Stimulated activated CD8-positive, alpha-beta memory T cell treated with anti-CD3 and anti-CD28 coated beads, Interleukin-2, amount 100 ng/mL, for 1 hour (primary cell): Measurements from ENCODE around the gene NPAS4.
"Not testable (repeated sequence)": the region's sequence is repeated elsewhere in the genome, so short reads cannot be mapped to it uniquely, and the experiment has no call there.

Source experiments
- DNase-seq, 2 donors: peaks; one replicate each; pipeline ENCODE4 v3.0.0-alpha.2; 2020; ENCODE audit warnings: low read depth in 2 of 2

NPAS4 gene

DNA sequence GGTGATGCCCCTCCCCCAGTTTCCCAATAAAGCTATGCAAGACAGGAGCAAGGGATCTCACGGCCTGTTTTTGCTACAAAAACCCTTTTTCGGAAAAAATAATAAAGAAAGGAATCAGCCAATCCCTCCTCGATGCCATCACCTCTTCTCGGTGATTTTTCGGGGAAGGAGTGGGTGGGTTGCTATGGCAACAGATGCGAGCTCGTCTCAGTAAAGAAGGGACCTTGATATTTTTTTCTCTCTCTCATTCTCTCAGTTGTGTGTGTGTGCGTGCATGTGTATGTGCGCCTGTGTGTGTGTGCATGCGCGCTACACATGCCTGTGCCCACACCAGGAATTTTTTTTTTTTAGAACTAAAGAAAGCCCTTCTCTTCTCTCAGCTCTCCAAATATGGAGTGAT is 3.8 kb upstream of the NPAS4 start:
- DNase-seq: no peak

DNA sequence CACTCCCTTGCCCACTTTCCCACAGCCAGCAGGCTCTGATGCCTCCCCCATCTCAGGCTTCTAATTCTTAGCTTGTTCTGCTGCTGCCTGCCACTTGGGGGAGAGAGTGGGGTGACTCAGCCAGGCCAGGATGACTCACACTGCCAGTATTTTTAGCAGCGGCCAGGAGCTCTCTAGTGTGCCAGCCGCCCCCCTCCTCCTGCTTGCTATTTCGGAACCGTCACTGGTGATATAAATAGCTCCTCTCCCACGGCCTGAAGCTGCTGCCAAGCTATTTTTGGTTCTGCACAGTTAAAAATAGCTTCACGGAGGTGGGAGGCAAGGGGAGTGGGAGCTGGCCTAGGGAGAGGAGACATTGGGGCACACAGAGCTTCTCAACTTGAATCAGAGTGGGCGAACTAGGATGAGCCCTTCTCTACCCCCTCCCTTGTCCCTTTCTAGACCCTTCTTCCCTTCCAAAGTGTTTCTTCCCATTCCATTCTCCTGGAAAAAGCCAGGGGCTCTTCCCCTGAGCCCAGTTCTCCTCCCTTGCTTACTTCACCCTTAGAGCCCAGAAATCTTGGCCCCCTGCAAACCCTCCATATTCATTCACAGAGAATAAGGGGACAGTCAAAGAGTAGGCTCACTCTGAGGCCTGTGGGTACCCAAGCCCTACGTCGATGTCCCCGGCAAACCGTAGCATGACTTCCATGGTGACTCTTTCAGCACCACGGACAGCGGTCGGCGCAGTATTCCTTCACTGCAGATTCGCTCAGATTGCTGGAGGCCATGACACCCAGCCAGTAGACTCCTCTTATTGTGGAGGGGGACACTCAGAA is 2.5 kb upstream of the NPAS4 start:
- DNase-seq: peak in 1 of 2 donors; percentile 16

DNA sequence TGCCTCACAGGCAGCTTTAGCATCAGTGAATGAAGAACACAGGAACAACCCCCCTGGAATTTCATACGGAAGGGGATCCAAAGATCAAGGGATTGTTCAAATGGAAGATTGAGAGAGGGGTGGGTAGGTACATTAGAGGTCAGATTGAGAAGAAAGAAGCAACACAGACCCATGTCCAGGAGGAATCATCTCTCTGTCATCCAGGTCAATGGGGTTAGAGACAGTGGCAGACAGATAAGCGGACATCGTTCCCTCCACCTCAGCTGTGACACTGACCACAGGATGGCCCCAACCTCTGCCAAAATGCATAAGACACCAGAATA is 1.9 kb upstream of the NPAS4 start:
- DNase-seq: no peak

DNA sequence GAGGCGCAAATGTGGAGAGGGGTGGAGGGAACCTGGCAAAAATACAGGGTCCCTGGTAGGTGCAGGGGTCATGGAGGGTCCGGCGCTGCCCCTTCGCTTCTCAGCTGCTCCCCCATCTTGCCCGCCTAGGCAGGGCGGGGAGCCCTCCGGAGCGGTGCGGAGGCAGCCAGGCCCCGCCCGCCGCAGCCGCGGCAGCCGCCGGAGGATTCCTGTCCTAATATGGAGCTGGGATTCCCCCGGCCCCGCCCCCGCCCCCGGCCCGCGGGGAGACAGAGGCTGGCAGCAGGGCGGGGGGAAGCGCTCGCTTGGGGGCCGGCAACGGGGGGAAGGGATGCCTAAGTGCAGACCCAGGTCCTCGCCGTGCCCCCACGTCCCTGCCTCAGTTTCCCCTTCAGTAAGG is 1.0 kb upstream of the NPAS4 start:
- DNase-seq: no peak

DNA sequence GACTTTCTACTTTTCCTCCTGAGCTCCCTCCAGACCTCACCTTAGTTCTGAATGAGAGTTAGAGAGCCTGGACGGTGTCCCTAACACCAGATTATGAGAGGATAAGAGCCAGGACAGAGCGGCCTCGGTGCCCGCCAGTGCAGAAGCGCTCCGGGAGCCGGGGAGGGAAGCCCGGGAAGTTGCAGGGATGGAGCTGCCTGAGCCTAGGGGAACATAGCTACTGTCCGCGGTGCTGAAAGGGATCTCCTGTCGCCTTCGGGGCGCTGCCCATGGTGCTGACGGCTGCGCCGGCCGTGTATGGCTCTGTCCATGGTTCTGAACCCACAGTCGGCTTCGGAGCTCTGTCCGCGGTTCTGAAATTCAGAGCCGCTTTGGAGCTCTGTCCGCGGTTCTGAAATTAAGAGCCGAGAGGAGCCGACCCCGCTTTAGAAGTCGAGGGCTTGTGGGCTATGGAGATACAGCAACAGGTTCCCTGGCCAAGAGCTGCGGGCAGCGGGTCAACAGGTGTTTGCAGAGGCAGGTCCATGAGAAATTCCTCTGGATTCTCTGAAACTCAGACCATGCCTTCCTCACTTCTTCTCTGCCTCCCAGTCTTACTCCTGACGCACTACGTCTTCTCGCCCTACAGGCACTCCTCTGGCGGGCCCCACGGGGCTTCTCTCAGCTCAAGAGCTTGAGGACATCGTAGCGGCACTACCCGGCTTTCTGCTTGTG is 814 bp downstream of the NPAS4 start:
- DNase-seq: peak; percentile 75 to 82

DNA sequence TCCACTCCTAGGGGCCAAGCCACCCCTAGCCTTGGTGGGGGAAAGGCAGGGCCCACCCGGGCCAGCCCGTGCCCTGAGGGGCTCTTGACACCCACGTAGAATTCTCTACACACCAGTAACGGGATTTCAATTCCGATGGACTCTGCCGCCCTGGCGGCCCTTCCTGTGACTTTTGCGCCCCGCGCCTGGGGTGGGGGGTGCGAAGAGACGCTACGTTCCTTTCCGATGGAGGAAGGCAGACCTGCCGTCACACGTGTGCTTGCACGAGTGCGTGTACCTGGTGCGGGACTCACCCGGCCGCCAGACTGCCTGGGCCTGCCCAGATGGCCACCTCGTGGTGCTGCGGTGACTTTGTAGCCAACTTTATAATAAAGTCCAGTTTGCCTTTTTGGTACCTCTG is 5.5 kb downstream of the NPAS4 start:
- DNase-seq: no peak

DNA sequence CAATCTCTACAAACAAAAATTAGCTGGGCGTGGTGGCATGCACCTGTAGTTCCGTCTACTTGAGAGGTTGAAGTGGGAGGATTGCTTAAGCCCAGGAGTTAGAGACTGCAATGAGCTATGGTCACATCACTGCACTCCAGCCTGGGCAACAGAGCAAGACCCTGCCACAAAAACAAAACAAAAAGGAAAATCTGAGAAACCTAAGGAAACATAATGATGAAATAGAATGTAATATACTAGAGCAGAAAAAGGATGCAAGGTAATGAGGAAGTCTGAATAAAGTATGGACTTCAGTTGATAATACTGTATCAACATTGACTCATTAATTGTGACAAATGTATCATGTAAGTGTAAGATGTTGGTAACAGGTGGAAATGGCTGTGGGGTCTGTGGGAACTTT is 8.1 kb downstream of the NPAS4 start:
- DNase-seq: no peak

DNA sequence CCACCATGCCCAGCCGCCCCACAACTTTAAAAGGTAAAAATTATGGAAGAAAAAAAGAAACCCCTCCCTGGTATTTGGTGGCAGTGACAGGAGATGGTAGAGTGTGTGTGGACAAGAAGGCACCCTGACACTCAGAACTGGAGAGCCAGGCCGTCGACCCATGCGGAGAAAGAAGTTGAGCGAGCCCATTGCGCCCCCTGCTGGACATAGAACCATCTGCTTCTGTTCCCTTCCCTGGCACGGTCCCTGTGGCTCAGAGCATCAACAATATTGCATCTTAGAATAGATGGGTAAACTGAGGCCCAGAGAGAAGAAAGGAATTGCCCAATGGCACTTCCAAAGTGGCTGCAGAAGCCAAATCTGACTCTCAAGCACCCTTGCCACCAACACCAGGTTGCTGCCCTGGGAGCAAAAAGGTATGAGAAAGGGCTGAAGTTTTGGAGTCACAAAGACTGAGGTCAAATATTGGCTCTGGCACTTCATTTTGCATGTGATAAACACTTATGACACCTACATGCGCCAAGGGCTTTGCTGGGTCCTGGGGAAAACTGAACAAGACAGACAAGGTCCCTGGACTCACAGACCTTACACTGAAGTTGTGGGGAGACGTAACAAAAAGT is 9.3 kb downstream of the NPAS4 start:
- peak; percentile 55 to 62 for DNase-seq

DNA sequence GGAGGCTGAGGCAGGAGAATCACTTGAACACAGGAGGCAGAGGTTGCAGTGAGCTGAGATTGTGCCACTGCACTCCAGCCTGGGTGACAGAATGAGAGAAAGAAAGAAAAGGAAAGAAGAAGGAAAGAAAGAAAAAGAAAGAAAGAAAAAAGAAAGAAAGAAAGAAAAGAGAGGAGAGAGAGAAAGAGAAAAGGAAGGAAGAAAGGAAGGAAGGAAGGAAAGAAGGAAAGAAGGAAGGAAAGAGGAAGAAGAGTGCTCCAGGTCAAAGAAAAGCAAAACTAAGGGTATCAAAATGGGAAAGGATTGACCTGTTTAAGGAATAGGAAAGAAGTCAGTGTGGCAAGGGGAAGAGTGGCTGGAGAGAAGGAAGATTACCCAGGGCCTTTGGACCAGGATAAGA is 10.5 kb downstream of the NPAS4 start:
- not testable (repeated sequence) for DNase-seq

DNA sequence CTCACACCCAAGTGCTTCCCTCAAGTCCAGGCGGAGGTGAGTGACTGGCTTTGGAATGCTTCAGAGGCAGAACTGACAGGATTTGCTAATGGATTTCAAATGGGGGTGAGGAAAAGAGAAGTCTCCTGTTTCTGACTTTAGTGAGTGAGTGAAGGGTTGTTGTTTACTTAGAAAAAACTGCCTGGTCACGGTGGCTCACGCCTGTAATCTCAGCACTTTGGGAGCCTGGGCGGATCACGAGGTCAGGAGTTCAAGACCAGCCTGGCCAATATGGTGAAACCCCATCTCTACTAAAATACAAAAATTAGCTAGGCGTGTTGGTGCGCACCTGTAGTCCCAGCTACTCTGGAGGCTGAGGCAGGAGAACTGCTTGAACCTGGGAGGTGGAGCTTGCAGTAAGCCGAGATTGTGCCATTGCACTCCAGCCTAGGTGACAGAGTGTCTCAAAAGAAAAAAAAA is 11.1 kb downstream of the NPAS4 start:
- DNase-seq: not testable (repeated sequence)

DNA sequence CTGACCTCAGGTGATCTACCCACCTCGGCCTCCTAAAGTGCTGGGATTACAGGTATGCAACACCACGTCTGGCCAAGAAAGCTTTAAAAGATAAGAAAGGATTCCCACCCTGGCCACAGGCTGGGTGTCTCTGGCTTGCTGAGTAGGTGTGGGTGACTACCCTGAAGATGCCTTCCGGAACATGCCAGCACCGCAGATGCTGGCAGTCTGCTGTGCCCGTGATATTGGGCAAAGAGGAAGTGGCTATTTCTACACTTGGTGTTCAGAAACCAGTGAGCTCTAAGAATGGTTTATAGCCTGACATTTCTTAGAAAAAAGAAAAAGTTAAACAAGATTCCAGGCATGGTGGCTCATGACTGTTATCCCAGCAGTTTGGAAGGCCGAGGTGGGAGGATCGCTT is 11.8 kb downstream of the NPAS4 start:
- no peak for DNase-seq

DNA sequence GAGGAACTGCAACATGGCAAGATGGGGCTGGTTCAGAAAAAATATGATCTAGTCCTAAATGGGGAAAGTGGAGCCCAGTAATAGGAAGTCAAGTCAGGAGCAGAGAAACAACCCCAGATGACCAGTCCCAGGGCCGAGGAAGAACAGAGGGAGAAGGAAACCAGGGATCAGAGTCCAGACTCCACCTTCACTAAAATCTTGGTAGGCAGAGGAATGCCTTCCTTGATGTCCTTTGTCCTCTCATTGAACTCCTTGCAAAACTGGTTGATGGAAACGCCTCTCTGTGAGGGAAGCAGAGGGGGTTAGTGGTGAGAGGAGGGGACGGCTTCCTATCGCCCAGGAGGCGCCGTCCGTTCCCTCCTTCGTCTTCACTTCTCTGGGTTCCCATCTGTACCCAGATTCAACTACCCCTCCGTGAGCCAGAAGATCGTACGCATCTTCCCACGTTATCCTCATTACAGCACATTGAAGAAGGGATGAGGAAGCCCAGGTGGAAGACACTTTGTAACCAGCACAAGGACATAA is 17.2 kb downstream of the NPAS4 start:
- DNase-seq: no peak

DNA sequence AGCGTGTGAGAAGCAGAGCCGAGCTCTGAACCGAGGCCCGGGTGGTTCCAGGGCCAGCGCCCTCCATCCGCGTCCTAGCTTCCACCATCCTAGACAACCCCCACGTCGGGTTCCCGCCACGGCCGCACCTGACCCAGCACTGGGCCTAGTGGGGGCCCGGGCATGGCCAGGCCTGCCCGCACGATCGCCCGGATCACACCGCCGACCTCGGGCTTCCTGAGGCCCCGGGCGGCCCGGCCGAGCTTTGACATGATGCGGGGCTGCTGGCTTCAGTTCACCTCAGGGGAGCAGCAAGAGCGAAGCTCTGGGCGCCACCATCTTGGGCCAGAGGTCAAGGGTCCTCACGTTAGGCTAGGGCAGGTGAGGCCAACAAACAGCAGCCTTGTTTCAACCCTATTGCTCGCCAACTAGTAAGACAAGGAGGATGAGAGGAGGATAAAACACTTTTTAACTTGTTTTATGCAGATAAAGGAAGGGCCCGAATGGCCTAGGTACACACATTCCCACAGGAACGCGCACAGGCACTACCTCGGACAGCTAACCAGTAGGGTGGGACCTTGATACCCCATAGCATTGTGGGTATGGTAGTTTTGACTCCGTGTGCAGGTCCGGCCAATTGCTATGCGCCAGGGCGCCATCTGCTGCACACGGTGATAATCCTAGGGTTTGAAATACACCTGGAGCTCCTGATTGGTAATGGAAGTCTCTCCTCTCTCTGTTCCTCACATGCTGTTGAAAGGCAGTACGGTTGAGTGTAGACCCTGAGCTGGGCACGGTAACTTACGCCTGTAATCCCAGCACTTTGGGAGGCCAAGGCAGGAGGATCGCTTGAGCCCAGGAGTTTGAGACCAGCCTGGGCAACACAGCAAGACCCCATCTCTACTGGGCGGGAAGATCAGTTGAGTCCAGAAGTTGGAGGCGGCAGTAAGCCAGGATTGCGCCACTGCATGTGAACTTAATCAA is 17.9 kb downstream of the NPAS4 start, which contains the start of gene MRPL11:
Gene MRPL11, minus strand, starts transcription at position 345 of the 963 bp plus-strand sequence. Its CDS starts 94 bp downstream, at position 251.
- peak; percentile 65 to 77 for DNase-seq

DNA sequence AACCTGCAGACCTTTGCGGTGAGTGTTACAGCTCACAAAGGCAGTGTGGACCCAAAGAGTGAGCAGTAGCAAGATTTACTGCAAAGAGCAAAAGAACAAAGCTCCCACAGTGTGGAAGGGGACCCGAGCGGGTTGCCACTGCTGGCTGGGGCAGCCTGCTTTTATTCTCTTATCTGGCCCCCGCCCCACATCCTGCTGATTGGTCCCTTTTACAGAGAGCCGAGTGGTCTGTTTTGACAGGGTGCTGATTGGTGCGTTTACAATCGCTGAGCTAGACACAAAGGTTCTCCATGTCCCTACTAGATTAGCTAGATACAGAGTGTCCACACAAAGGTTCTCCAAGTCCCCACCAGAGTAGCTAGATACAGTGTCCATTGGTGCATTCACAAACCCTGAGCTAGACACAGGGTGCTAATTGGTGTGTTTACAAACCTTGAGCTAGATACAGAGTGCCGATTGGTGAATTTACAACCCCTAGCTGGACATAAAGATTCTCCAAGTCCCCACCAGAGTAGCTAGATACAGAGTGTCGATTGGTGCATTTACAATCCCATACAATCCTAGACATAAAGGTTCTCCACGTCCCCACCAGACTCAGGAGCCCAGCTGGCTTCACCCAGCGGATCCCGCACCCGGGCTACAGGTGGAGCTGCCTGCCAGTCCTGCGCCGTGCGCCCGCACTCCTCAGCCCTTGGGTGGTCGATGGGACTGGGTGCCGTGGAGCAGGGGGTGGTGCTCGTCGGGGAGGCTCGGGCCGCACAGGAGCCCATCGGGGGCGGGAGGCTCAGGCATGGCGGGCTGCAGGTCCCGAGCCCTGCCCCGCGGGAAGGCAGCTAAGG is 19.5 kb downstream of the NPAS4 start:
- not testable (repeated sequence) for DNase-seq

DNA sequence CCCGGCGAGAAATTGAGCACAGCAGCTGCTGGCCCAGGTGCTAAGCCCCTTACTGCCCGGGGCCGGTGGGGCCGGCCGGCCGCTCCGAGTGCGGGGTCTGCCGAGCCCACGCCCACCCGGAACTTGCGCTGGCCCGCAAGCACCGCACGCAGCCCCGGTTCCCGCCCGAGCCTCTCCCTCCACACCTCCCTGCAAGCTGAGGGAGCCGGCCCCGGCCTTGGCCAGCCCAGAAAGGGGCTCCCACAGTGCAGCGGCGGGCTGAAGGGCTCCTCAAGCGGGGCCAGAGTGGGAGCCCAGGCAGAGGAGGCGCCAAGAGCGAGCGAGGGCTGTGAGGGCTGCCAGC is 20.1 kb downstream of the NPAS4 start:
- DNase-seq: not testable (repeated sequence)

DNA sequence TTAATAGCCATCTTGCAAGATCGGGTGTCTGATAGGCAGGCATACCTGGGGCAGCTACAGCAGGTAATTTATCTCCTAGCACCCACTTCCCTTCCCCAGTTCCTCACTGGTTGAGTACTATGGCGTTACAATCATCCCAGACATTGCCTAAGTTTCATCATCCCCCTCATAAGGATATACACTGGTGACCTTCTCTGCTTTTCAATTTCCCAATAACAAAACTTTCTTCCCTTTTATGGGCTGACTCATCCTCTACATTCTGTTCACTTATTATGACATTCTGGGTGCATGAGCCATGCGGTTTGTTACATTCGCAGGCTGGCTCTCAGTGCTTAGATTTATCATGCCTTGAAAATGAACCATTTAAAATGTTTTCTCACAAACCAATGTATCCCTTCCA is 22.8 kb downstream of the NPAS4 start:
- DNase-seq: no peak

DNA sequence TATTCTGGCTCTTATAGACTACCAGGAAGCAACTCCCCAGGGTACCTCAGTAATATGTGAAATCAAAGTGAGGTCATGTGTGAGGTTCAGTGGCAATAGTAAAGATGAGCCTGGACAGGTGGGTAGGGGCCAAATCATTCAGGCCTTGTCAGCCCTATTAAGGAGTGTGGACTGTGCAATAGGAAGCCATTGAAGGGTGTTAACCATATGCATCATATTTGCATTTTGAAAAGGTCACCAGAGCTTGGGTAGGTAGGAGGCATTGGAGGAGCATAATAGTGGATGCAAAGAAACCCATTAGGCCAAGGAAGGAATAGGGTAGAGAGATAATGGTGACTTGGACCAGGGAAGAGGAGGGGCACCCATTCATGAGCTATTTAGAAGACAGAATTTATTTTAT is 26.2 kb downstream of the NPAS4 start:
- no peak for DNase-seq

DNA sequence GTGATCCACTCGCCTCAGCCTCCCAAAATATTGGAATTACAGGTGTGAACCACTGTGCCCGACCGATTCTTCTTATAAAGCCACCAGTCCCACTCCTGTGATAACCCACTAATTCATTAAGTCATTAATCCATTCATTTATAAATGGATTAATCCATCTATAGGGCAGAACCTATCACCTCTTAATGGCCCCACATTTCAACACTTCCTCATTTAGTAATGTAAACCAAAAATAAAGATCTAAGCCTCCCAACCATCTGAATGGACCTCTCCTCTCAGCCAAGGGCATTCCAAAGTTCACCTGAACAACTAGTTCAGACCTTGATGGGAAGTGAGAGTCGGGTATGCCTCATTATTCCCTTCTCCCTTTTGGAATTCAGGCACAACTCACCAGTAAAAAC is 27.7 kb downstream of the NPAS4 start:
- DNase-seq: no peak

DNA sequence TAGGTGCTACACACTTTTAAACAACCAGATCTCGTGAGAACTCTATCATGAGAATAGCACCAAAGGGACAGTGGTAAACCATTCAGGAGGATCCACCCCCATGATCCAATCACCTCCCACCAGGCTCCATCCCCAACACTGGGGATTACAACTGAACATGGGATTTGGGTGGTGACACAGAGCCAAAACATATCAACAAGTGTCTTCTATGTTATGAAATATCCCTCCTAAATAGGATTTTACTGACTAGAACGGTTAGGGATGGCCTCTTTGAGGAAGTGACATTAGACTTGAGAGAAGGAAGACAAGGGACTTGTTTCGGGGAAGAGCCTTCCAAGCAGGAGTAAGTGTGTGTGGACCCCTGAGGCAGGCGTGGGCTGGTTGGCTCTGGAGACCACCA is 29.7 kb downstream of the NPAS4 start:
- DNase-seq: no peak

DNA sequence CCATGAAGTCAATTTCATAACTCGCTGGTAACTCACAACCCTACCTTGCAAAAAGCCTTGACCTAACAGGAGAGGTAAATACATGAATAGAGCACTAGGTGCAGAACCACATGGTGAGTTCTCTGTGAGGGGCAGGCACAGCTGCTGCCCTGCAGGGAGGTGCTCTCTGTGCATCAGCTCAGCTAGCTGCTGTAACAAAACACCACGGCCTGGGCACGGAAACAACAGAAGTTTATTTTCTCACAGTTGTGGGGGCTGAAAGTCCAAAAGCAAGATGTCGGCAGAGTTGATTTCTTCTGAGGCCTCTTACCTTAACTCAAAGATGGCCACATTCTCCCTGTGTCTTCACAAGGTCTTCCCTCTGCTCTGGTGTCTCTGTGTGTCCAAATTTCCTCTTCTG is 30.8 kb downstream of the NPAS4 start:
- DNase-seq: no peak

DNA sequence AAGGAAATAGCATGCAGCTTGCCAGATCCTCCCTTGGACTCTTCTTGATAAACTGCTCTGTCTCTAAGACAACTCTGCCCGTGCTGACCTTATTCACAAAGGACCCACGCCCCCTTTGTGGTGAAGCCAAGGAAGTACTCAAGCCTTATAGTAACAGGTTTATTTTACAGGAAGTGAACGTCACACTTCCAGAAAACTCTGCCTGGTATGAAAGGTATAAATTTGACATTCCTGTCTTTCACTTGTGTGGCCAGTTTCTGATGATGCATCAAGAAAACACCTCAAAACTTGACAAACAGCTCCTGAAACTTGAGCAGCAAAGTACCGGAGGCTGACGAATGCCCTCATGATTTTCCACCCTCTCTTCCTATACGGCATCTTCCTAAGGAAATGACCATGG is 33.4 kb downstream of the NPAS4 start:
- no peak for DNase-seq
